DMS79 treated with DMSO at 0.1 percent for 48 hours (cell line): ENCODE measurements around the gene PTGIR.

Experiments
- DNase-seq: peaks from one replicate; lab custom pipeline; 2025; lab: John Stamatoyannopoulos, UW

Gene PTGIR

GRCh38 chr19:46614114-46614722 lies 10.7 kb downstream of the PTGIR start:
- DNase-seq = peak; percentile 48

GRCh38 chr19:46613525-46613924 lies 11.4 kb downstream of the PTGIR start:
- no peak for DNase-seq

DNA sequence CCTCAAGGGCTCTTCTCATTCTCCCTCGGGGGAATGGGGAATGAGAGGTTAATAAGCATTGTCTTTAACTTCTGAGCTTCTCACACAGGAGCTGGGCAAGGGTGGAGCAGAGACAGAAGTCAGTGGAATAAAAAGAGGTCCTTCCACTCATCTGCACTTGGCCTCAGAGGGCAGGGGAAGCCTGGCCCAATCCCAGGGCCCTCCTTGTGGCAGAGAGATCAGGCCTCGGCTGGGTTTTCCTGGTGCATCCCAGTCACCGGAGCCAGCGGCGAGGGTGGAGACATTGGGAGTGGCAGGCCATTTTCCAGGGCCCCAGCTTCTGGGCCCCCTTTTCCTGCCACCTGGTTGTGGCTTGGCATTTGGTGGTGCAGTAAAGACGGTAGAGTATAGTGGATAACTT lies 13.1 kb downstream of the PTGIR start:
- DNase-seq = no peak

GRCh38 chr19:46610851-46611770 lies 13.8 kb downstream of the PTGIR start:
- no peak for DNase-seq

- no peak for DNase-seq
These were observed 14.5 kb downstream of the PTGIR start for GRCh38 chr19:46610413-46610775.

- DNase-seq = no peak
These were observed 15.1 kb downstream of the PTGIR start for GRCh38 chr19:46609511-46610412.

GRCh38 chr19:46608581-46609345 lies 16.1 kb downstream of the PTGIR start:
- no peak for DNase-seq

DNA sequence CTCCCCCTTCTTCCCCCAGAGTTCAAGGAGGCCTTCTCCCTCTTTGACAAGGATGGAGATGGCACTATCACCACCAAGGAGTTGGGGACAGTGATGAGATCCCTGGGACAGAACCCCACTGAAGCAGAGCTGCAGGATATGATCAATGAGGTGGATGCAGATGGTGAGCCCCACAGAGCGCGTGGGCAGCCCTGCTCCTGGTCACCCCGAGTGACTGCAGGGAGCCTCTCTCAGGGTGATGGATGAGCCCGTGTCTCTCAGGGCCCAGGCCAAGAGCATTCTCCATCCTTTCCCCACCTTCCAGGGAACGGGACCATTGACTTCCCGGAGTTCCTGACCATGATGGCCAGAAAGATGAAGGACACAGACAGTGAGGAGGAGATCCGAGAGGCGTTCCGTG lies 16.7 kb downstream of the PTGIR start:
- no peak for DNase-seq

DNA sequence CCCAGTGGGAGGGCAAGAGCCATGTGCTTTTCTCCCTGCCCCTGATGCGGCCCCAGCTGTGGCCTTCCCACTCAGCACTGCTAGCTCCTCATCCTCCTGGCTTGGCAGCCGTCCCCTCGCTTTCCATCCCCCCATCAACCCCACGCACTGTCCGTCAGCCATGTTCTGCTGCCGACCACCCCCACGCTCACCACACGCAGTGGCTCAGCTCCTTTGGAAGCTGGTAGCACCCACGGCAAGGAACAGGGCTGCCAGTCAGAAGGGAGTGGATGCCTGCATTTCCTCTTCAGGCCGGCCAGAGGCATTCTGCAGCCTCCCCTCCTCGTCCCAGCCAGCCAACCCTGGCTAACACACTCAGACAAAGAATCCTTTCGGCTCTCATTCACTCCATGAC lies 17.4 kb downstream of the PTGIR start:
- DNase-seq = peak; percentile 9

GRCh38 chr19:46606681-46607447 lies 18.0 kb downstream of the PTGIR start:
- no peak for DNase-seq

GRCh38 chr19:46606019-46606418 lies 18.9 kb downstream of the PTGIR start:
- DNase-seq = no peak

- DNase-seq = no peak
These were observed 19.5 kb downstream of the PTGIR start for GRCh38 chr19:46605356-46605821.

DNA sequence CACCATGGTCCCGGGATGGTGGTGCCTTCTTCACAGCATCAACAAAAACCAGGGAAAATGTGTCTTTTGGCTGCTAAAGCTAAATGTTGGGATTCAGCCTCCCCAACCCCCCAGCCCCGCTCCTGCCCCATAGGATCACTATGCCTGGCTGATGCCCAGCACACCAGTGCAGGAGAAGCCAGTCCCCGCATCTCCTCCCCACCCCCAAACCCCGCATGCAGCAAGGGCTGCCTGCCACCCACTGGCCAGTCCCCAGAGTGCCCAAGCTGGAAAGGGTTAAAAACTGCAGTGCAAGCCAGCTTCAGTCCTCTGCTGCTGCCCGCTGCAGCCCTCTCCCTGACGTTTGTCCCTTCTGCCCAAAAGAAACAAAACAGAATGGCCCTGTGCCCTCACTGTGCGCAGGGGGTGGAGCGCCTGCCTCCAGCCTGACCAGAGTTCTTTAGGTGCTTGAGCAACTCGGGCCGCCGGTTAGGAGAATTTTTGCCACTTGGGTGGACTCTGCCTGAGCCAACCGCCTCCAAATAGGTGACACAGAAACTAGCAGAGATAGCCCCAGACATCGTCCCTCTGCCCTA lies 20.0 kb downstream of the PTGIR start:
- DNase-seq = no peak

DNA sequence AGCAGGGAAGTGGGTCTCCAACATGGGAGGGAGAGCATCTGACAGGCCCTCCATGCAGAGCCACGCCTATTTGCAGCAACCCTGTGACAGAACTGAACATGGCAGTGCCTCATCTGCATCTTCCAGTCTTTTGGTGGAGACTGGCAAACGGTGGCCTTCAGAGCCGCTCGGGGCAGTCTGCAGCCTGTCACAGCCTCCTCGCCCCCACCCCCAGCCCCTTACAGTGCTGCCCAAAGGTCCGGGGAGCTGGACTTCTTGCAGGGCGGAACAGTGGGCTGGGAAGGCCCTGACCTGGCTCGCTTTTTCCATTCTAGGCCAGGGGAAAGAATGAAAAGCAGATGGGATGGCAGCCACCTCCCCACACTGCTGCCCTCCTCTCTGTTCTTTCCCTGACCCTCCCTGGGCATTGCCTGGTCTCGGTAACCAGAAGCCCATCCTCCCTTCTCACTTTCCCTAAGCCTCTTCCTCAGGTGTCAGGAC lies 21.1 kb downstream of the PTGIR start:
- DNase-seq = no peak

DNA sequence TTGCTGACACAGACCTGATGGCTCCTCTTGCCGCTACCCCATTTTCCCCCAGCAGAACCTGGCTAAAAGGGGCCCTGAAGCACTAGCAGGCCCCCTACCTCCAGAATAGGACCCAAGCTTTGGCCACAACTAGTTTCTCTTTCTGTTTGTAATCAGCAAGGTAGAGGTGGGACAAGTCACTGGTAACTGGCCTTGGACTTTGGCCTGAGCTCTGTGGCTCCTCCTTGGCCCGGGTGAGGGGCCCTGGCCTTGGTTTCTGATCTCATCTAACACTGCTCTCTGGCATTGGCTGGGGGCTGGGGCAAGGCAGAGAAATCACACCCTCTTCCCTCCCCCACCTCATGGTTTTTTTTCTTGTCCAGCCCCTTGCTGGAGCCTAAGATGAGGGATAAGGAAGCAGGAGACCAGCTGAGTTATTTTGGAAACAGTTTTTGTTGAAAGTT lies 21.7 kb downstream of the PTGIR start:
- no peak for DNase-seq

DNA sequence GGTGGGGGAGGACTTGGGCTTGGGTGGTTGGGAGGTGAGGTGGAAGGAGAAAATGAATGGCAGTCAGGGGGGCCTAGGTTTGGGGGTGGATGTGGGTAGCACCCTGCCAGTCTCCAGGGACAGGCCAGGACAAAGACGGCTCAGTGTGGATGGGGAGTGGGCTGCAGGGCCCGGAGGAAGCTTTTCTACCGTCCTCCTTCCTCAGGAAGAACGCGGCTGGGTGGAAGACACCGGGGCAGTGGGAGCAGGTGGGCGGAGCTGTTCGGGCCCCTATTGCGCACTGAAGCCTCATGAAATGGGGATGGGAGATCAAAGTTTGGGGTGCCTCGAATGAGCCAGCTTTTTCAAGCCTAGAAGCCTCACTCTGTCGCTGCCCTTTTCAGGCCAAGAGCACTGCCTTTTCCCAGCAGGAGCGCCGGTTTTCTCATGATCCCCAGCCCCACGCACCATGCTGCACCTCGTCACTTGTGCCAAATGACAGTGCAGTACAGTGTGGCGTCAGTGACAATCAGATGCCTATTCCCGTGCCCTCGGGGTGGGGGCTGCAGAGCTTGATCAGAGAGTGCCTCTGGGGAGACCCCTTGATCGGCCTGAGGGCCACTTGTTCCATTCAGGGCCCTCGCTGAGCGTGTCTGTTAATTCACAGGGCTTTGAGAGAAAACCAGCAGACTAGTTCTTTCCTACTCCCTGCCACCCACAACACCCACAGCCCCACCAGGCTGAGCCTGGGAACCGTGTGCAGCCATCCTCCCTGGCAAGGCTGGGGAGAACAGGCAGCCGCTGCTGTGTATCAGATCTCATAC lies 22.3 kb downstream of the PTGIR start:
- DNase-seq = no peak

DNA sequence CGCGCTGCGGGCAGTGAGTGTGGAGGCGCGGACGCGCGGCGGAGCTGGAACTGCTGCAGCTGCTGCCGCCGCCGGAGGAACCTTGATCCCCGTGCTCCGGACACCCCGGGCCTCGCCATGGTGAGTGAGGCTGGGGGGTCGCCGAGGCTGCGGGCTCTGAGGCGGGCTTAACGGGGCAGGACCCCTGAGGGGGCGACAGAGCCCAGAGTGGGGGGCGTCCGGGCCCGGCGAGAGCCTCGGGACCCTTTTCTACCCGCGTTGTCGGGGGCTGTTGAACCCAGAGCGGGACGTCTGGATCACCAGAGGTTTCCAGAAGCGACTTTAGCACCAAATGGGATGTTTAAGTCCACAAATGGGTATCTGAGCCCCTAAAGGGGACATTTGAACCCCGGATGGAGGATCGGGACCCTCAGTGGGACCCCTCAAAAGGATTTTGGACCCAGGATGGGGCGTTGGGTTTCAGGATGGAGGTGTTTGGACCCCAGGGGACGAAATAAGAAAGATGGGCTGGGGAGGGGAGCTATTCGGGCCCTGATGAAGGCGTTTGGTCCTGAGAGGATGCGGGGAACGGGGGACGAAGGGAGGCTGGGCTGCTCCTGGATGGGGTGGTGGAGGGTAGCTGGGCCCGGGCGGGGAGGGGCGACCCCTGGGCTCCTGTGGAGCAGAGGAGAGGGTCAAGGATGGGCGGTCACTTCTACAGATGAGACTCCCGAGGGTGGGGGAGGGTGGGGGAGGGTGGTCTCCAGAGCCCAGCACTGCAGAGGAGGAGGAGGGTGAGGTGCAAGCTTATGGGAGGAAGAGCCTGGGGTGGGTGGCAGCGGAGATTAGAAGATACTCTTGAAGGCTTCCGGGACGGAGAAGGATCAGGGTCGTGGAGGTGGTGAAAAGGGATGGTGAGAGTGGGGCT lies 23.3 kb downstream of the PTGIR start, which contains the start of gene CALM3:
CALM3 (plus strand) TSS at position 13 of the 907 bp plus-strand sequence; CDS start at position 118, 105 bp downstream.
- DNase-seq = no peak
